ENCODE results near the gene RPRD1B.
A peak's percentile ranks its signal among the peaks of the same experiment; 100 is the strongest.

DNA sequence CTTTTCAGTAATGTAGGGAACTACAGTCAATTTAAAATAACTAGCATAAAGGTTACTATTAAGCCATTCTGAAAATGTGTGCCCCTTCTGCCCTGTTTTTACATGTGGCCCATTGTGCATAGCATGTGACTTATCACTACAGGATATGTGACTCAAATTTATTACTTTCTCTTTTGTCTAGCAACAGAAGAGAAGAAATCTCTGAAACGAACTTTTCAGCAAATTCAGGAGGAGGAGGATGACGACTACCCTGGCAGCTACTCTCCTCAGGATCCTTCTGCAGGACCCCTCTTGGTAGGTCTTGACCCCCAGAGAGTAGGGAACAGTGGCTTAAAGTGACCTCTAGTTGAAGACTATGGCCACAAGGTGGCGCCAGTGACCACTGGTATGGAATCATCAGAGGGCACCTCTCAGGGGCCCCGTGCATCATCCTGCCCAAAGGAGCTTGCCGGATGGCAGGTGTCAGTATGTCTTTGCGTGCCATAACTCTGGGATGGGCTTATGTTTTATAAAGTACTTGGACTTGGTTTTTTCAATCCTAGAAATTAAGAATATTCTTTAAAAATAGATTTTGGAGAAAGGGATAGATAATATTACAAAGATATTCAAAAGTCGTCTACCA lies 23.9 kb downstream of the RPRD1B start:
- TF ChIP-seq CTCF (IDR thresholded peaks at IDR 0.05; ENCODE audit: low read length): peak; percentile 95
- TF ChIP-seq EZH2 (IDR thresholded peaks at IDR 0.05; ENCODE audit: borderline replicate concordance, low read length): no peak

All from OCI-LY1 (cell line).